GM12892 (cell line): ENCODE results near the gene RECK.

Experiments used
- POLR2A ChIP-seq: IDR thresholded peaks from 2 replicates; pipeline ENCODE4 v1.6.1; 2011; ENCODE audit warnings: low read depth, low read length, control low read depth
- POLR2AphosphoS5 ChIP-seq: IDR thresholded peaks from 2 replicates; pipeline ENCODE4 v1.6.1; 2011; ENCODE audit warnings: low read depth, low read length, control low read depth
- TAF1 ChIP-seq: IDR thresholded peaks from 2 replicates; pipeline ENCODE4 v1.6.1; 2011; ENCODE audit warnings: low read depth, mild to moderate bottlenecking, control low read depth, low read length, borderline replicate concordance

GRCh38 chr9:36036780-36037548 is at the start of gene RECK:
- TF ChIP-seq POLR2A (no peak), POLR2AphosphoS5 (no peak), TAF1 (no peak)
